HK-2 (cell line): ENCODE results near the gene RPS3.
"Not testable (repeated sequence)": the region's sequence is repeated elsewhere in the genome, so short reads cannot be mapped to it uniquely, and the experiment has no call there.

Experiments
- DNase-seq: peaks from one replicate; pipeline ENCODE4 v3.0.0-alpha.2; 2018; ENCODE audit not compliant: unreplicated experiment

The RPS3 gene

GRCh38 chr11:75399344-75400145, at the start of gene RPS3:
Gene RPS3, plus strand, starts transcription at chr11:75399518. Its CDS starts 30 bp downstream, at chr11:75399548.
- DNase-seq: peak; percentile 84

GRCh38 chr11:75349521-75350116, 49.7 kb upstream of the RPS3 start:
- DNase-seq: no peak

DNA sequence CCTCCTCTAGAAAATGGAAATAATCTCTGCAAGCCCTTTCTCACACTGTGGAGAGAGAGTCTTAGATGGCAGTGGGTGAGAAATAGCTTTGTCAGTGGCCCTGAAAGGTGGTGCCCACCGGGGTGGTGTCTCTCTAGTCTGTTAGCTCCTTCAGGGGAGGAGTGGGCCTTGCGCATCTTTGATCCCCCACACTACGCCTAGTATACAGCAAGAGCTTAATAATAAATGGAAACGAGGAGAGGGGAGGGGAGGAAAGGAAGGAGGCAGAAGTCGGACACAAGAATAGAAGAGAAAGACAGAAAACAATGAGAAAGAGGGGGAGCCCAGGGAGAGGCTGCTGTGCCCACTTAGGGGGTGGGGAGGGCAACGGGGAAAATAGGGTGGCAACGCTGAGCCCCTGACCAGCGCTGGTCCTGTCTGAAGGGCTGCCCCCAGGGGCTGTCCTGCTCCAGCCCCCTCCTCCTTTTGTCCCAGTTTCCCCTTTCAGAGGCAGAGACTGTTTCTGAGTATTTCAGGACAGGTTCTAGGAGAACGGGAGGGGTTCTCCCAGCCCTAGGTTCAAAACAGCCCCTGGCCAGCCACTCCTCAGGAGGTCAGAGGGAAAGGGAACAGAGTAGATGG, 49.1 kb upstream of the RPS3 start:
- DNase-seq: no peak

DNA sequence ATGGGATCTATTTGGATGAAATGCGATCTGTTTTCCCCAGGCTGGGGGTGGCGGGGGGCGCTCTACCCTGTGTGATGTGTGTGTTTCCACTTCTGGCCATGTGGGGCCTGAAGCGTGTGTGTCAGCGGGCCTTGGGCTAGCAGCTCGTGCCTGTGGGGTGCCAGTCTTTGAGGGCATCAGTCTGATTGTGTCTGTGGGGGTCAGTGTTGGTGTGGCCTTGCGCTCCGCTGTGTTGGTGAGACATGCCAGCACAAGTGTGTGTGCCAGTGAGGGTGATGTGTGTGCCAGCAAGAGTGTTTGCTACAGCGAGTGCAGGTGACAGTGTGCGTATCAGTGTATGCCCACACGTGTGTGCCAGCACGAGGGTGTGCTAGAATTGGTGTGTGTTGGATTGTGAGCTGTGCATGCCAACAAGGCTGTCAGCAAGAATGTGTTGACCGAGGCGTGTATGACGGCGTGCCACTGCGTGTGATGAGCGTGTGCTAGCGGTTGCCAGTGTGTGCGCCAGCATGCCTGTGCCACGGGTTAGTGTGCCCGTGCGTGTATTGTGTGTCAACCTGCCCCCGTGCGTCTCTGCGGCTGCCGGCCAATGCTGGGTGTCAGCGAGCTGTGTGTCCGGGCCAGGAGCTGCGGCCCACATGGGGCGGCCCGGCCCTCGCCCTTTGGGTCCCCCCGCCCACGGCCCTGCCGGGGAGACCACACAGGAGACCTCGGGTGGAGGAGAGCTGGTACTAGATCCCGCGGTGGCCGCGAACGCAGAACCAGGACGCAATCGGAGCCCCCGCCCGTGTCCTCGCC, 48.4 kb upstream of the RPS3 start:
- DNase-seq: no peak

DNA sequence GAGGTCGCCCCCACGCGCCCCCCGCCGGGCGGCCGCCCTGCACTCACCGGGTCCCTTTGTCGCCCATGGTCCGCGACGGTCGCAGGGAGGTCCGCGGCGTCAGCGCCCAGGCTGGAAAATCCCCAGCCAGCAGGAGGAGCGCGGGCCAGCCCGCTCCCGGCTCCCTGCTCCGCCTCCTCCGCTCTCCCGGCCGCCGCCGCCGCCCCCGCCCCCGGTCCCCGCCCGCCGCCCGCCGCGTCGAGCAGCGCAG, 47.9 kb upstream of the RPS3 start, which contains the start of gene ARRB1:
TSS of gene ARRB1 (minus strand) at position 121 of the 250 bp plus-strand sequence. CDS start at position 67, 54 bp downstream.
- peak; percentile 50 for DNase-seq

DNA sequence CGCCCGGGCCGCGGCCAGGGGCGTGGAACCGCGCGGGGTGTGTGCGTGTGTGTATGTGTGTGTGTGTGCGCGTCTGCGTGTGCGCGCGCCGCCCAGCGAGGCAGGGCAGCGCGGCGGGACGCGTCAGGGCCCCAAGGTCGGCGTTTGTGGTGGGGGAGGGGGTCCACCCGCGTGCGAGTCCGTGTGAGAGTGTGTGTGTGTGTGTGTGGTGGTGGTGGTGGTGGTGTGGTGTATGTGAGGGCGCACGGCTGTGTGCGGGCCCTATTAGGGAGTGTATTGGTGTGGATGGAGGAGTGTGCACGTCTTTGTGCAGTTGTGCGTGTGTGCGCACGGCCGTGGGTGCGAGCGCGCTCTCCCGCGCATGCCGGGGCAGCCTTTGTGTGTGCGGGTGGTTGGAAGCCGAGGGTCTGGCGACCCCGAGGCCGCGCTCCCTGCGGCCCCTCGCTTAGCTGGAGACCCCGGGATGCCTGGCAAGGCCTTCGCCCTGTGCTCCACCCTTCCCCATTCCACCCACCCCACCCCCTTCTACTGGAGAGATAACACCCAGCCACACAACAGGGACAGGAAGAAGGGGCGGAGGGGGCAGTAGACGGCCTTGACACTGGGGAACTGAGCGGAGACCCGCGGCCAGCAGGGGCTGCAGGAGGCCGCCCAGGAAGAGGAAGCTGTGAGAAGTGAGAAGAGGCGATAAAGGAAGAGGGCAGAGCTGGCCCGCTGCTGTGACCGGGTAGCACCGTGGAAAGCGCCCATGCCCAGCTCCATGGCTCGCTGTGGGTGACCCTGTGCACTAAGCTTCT, 47.3 kb upstream of the RPS3 start:
- DNase-seq: no peak

DNA sequence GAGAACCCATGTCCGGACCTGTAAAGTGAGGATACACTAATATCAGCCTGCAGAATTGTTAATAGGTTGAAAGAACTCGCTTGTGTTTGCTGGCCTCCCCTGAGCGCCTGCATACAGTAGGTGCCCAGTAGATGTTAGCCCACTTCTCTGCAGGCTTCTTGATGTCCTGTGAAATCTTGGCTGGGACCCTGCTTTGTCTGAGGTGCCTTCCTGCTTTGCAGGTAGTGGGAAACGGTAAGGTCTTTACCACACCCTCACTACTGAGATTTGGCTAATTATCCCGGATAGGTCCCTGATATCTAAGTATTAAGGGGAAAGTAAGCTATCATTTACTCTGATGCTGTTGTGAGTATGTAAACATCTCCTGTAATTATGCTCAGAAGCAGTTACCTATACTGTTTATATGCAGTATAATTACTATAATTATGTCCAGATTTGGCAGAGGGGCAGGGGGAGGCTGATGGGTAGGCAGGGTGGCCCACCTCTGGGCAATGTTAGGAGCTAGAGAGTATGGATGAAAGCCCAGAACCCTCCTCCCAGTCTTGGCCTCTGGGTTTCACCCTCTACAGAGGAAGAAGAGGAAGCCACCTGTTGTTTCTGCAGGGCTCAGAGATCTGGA, 46.6 kb upstream of the RPS3 start:
- DNase-seq: no peak

- DNase-seq: peak; percentile 28
Observed at GRCh38 chr11:75355051-75355450, 44.3 kb upstream of the RPS3 start.

- no peak for DNase-seq
Observed at GRCh38 chr11:75356613-75357012, 42.7 kb upstream of the RPS3 start.

- DNase-seq: not testable (repeated sequence)
Observed at GRCh38 chr11:75362285-75362684, 37.0 kb upstream of the RPS3 start.

- DNase-seq: no peak
Observed at GRCh38 chr11:75365711-75366181, 33.6 kb upstream of the RPS3 start.

- not testable (repeated sequence) for DNase-seq
Observed at GRCh38 chr11:75366826-75367225, 32.5 kb upstream of the RPS3 start.

DNA sequence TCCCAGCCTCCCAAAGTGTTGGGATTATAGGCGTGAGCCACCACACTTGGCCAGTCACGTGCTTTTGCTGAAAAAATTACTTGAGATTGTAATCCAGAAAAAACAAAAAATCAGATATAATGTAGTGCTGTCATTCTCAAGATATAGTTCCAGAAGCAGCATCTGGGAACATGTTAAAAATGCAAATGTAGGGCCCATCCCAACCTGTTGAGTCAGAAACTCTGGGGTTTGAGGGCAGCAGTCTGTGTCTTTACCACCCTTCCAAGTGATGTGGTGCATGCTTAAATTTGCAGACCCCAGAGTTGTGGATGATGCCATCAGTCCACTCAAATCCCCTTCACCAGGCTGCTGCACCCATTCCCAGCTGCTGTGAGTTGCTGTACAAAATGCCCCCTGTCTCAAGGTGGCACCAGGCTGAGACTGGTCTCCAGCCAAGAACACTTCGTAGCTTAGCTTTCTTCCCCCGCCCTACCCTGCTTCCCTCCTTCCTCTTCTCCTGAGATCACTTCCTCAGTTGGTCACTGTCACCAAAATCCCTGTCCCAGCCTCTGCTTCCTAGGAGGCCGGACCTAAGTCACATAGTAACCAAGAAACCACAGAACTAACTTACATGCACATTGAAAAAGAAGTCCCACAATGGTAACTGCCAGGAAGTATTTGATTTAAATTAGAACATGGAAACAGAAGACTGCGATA, 29.6 kb upstream of the RPS3 start:
- DNase-seq: no peak

DNA sequence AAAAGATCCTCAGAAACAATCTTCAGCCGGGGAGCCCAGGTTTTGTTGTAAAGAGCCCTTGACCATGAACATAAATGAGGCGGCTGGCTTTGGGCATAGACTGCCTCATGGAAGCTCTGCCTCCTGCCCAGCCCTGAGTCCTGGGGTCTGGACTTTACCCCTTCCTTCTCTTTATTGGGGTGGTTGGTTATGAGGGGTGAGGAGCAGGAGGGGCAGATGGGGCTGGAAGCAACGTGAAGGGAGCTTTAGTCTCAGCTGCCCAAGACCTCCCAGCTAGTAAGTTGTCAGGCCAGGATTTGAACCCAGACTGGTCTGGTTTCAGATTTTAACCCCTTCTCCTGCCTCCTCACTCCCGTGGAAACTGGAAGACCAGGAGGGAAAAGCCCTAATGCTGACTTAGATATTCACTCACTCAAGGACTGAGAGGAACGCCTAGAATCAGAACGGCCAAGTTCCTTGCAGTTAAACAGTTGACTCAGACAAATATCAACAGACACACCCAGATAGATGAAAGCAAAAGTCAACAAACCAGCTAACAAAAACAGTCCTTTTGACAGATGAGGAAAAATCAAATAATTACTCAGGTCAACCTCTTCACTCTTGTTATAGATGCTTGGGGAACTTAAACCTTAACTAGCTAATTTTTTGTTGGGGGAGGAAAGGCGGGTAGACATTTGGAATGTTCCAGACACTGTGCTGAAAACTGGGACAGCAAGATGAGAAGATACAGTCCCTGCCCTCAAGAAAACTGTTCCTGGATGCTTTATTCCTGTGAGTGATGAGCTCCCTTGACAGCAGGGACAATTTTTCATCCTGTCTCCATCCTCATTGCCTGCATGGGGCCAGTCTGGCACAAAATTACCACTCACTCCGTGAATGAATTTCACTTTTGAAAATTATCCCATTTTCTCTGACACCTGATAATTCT, 27.1 kb upstream of the RPS3 start:
- DNase-seq: no peak

GRCh38 chr11:75373201-75373600, 26.1 kb upstream of the RPS3 start:
- no peak for DNase-seq

DNA sequence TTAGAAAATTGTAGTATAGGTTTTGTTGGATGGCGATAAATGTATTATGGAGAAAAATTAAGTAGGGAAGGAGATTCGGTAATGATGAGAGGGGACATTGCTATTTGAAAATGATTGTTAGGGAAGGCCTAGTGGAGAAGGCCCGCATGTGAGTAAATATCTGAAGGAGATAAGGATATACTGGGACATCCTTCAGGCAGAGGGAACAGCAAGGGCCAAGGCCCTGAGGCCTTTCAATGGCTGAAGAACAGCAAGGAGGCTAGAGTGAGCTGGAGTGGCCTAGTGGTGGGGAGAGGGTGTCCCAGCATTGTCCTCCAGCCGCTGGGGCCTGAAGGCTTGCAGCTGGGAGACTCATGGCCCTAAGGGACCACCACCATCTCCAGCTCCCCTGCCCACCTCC, 24.7 kb upstream of the RPS3 start:
- no peak for DNase-seq

DNA sequence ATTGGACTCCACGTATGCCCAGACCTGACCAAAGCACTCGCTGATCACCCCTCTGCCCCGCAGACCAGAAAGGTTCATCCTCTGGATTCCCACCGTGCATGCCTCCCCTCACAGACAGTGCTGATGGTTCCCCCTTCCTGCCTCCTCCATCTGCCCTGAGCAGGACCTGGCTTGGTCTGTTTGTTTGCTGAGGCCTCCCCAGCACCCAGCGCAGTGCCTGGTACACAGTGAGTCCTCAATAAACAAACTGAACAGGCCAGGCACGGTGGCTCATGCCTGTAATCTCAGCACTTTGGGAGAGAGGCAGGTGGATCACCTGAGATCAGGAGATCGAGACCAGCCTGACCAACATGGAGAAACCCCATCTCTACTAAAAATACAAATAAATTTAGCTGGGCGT, 23.7 kb upstream of the RPS3 start:
- no peak for DNase-seq

GRCh38 chr11:75376175-75376574, 23.1 kb upstream of the RPS3 start:
- DNase-seq: no peak

GRCh38 chr11:75378776-75379175, 20.5 kb upstream of the RPS3 start:
- DNase-seq: not testable (repeated sequence)
